ENCODE data around the gene ATXN7L3B. TPM values are rescaled to one million over a fixed set of nuclear protein-coding genes. Genes with fewer than 3 reads are reported as not detected.
"Not testable (repeated sequence)": the region's sequence is repeated elsewhere in the genome, so short reads cannot be mapped to it uniquely, and the experiment has no call there.

ATXN7L3B gene, protein sequence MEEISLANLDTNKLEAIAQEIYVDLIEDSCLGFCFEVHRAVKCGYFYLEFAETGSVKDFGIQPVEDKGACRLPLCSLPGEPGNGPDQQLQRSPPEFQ
- total RNA-seq (10 to 100 TPM; 48.4 to 75.9 TPM), polyA plus RNA-seq (ENCODE audit: insufficient read length in 2 of 2) (10 to 100 TPM; 80.7 to 99.4 TPM)
- long read RNA-seq, donor 1, full-length matches to known transcripts, result 279 of 279 reads
- long read RNA-seq, donor 1, partial matches to known transcripts, result 0 of 279 reads
- long read RNA-seq, donor 1, other reads (novel, unspliced or antisense), result 0 of 279 reads
- long read RNA-seq, donor 2, full-length matches to known transcripts, result 109 of 109 reads
- long read RNA-seq, donor 2, partial matches to known transcripts, result 0 of 109 reads
- long read RNA-seq, donor 2, other reads (novel, unspliced or antisense), result 0 of 109 reads
- long read RNA-seq, donor 3, full-length matches to known transcripts, result 135 of 135 reads
- long read RNA-seq, donor 3, partial matches to known transcripts, result 0 of 135 reads
- long read RNA-seq, donor 3, other reads (novel, unspliced or antisense), result 0 of 135 reads
- long read RNA-seq, donor 4, full-length matches to known transcripts, result 134 of 134 reads
- long read RNA-seq, donor 4, partial matches to known transcripts, result 0 of 134 reads
- long read RNA-seq, donor 4, other reads (novel, unspliced or antisense), result 0 of 134 reads

DNA sequence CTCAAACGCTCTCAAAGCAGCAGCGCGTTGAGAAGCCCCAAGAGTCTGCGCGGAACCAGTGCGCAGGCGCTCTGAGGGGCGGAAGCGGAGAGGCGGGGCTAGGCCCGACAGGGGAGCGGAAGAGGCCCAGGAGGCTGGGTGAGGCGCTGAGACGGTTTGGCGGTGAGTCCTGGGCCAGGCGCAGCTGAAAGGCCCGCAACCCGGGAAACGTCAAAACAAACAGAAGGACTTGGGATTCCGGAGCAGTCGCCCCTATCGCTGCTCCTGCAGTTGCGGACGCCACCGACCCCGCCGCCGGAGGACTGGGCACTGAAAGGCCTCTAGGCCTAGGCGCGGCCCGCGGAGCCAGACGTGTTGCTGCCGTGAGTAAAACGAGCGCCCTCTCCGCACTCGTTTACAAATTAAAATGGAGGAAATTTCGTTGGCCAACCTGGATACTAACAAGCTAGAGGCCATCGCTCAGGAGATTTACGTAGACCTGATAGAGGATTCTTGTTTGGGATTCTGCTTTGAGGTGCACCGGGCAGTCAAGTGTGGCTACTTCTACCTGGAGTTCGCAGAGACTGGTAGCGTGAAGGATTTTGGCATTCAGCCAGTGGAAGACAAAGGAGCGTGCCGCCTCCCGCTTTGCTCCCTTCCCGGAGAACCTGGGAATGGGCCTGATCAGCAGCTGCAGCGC, at the start of gene ATXN7L3B:
Gene ATXN7L3B, plus strand, starts transcription at position 129 of the 679 bp plus-strand sequence. Its CDS starts 278 bp downstream, at position 407.
- 0% methylated on average over 49 of the region's 49 CpGs for WGBS (ENCODE audit: insufficient coverage)
- H3K36me3 ChIP-seq (ENCODE audit: control insufficient read depth, insufficient read depth, low read length), result no peaks in the 10 kb centered on the region
- H3K4me3 ChIP-seq (ENCODE audit: low read depth, low read length), result peak within 1 kb of the TSS; percentile 85
- H3K27me3 ChIP-seq (ENCODE audit: control insufficient read depth, insufficient read depth, low read length), result no peaks in the 10 kb centered on the region
- DNase-seq (ENCODE audit: low read depth in 4 of 6, low spot score in 6 of 6), result peak; percentile 86 to 98 (median 90)
- H3K27ac ChIP-seq (ENCODE audit: low read depth, low read length), result peak within 1 kb of the TSS; percentile 89
- no peaks in the 10 kb centered on the region for H3K9me3 ChIP-seq (ENCODE audit: control insufficient read depth, insufficient read depth, low read length)
- H3K4me1 ChIP-seq (ENCODE audit: control insufficient read depth, insufficient read depth, low read length), result peaks cover 14% of the 10 kb centered on the region

DNA sequence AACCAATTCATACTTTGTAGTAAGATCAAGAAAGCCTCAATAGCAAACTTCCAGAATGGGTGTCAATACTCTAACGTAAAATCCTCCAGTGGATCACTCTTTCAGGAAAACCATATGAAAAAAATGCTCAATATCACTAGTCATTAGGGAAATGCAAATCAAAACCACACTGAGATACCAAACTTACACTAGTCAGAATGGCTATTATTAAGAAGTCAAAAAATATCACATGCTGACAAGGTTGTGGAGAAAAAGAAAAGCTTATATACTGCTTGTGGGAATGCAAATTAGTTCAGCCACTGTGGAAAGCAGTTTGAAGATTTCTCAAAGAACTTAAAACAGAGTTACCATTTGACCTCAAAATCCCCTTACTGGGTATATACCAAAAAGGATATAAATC, 49.5 kb upstream of the ATXN7L3B start:
- H3K36me3 ChIP-seq (ENCODE audit: control insufficient read depth, insufficient read depth, low read length), result no peaks in the 10 kb centered on the region
- no peaks in the 10 kb centered on the region for H3K9me3 ChIP-seq (ENCODE audit: control insufficient read depth, insufficient read depth, low read length)
- no peak overlapping the region for H3K4me3 ChIP-seq (ENCODE audit: low read depth, low read length)
- no peak overlapping the region for H3K27ac ChIP-seq (ENCODE audit: low read depth, low read length)
- WGBS (ENCODE audit: insufficient coverage), result no CpG with 5 or more reads among the region's 1 CpG
- H3K27me3 ChIP-seq (ENCODE audit: control insufficient read depth, insufficient read depth, low read length), result no peaks in the 10 kb centered on the region
- no peaks in the 10 kb centered on the region for H3K4me1 ChIP-seq (ENCODE audit: control insufficient read depth, insufficient read depth, low read length)
- DNase-seq (ENCODE audit: low read depth in 4 of 6, low spot score in 6 of 6), result no peak

DNA sequence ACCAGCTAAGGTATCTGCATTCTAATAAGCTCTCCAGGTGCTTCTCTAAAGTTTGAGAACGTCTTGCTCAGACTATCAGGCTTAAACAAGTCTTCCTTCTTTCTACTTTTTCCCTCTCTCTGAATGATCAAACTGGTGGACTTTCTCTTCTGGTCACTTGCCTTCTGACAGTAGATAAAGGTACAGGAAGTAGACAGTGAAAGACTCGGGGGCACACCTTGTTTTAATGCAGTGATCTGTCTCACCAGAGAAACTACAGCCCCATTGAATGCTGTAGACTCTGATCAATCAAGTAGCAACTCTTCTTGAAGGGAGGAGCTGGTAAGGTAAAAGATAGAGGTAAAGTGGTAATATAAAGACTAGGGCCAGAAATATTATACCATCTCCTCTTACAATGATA, 48.1 kb upstream of the ATXN7L3B start:
- Histone ChIP-seq H3K4me1 (ENCODE audit: control insufficient read depth, insufficient read depth, low read length) (no peaks in the 10 kb centered on the region), H3K4me3 (ENCODE audit: low read depth, low read length) (no peak overlapping the region), H3K27me3 (ENCODE audit: control insufficient read depth, insufficient read depth, low read length) (no peaks in the 10 kb centered on the region), H3K27ac (ENCODE audit: low read depth, low read length) (no peak overlapping the region), H3K36me3 (ENCODE audit: control insufficient read depth, insufficient read depth, low read length) (no peaks in the 10 kb centered on the region), H3K9me3 (ENCODE audit: control insufficient read depth, insufficient read depth, low read length) (no peaks in the 10 kb centered on the region)
- DNase-seq (ENCODE audit: low read depth in 4 of 6, low spot score in 6 of 6), result no peak
- WGBS (ENCODE audit: insufficient coverage), result no CpG with 5 or more reads among the region's 2 CpGs

DNA sequence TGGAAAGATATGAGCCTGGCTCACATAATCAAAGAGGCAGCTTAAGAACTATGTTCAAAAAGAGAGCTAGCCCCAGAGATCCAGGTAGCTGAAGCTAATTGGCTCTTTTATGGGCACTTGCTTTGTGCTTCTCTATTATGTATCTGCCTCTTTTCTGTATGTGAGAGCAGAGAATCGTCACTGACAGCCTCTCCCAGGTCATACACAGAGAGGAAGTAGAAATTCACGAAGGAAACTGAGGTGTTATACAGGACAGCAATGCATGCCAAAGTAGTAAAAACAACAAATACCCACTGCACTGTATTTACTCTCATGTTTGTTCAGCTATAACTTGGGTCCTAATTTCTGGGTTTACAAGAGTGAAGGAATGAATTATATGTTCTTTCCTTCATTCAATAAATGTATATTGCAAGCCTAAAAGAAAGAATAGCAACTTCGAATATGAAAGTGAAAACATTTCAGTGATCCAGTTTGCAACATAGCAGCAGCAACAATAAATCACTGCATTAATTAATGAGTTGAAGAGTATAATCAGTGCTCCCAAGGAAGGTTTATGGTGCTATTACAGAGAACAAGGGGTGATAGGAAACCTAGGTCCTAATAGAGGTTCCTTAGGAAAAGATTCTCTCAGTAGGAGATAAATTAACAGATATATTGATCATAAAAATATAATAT, 47.1 kb upstream of the ATXN7L3B start:
- H3K27me3 ChIP-seq (ENCODE audit: control insufficient read depth, insufficient read depth, low read length), result no peaks in the 10 kb centered on the region
- DNase-seq (ENCODE audit: low read depth in 4 of 6, low spot score in 6 of 6), result no peak
- no CpG with 5 or more reads among the region's 3 CpGs for WGBS (ENCODE audit: insufficient coverage)
- H3K27ac ChIP-seq (ENCODE audit: low read depth, low read length), result no peak overlapping the region
- H3K36me3 ChIP-seq (ENCODE audit: control insufficient read depth, insufficient read depth, low read length), result no peaks in the 10 kb centered on the region
- H3K9me3 ChIP-seq (ENCODE audit: control insufficient read depth, insufficient read depth, low read length), result no peaks in the 10 kb centered on the region
- H3K4me1 ChIP-seq (ENCODE audit: control insufficient read depth, insufficient read depth, low read length), result no peaks in the 10 kb centered on the region
- H3K4me3 ChIP-seq (ENCODE audit: low read depth, low read length), result no peak overlapping the region

DNA sequence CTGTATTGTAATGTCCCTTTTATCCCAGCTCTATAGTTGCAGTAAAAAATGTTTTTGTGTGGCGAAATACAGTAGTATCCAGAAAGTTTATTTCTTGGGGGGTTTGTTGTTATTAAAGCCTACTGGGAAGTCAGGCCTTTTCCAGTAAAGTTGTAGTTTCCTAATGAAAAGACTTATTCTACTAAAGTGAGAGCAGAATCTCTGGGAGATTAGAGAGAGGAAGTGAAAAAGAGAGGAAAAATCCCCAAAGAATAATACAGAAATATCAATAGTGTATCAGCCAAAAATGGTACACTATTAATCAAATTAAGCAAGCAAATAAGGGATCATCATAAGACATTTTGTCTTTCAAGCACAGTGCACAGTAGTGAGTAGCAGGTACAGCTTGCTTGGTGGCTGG, 46.3 kb upstream of the ATXN7L3B start:
- WGBS (ENCODE audit: insufficient coverage), result no CpG with 5 or more reads among the region's 1 CpG

DNA sequence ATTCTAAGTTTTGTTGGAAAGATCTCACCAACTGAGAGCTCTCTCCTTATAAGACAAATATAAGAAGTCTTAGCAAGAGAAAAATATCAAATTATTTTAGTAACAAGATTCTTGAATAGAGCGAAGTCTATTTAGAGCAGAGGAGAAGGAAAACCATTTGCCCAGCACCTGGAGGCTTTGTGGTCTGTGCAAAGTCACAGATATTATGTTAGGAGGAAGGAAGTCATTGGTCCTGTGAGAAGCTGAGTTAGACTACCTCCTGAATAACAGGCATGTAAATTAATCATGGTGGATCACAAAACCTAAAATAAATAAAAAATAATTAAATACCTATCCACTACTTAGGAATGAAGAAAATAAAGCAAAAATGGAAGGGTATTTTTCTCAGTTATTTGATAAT, 38.4 kb upstream of the ATXN7L3B start:
- Histone ChIP-seq H3K9me3 (ENCODE audit: control insufficient read depth, insufficient read depth, low read length) (no peaks in the 10 kb centered on the region), H3K27ac (ENCODE audit: low read depth, low read length) (no peak overlapping the region), H3K4me3 (ENCODE audit: low read depth, low read length) (no peak overlapping the region), H3K36me3 (ENCODE audit: control insufficient read depth, insufficient read depth, low read length) (no peaks in the 10 kb centered on the region), H3K4me1 (ENCODE audit: control insufficient read depth, insufficient read depth, low read length) (no peaks in the 10 kb centered on the region), H3K27me3 (ENCODE audit: control insufficient read depth, insufficient read depth, low read length) (no peaks in the 10 kb centered on the region)
- no peak for DNase-seq (ENCODE audit: low read depth in 4 of 6, low spot score in 6 of 6)
- no CpG with 5 or more reads among the region's 1 CpG for WGBS (ENCODE audit: insufficient coverage)

More for the DNA sequence above, 46.3 kb upstream of the ATXN7L3B start:
- Histone ChIP-seq H3K4me1 (ENCODE audit: control insufficient read depth, insufficient read depth, low read length) (no peaks in the 10 kb centered on the region), H3K36me3 (ENCODE audit: control insufficient read depth, insufficient read depth, low read length) (no peaks in the 10 kb centered on the region), H3K27me3 (ENCODE audit: control insufficient read depth, insufficient read depth, low read length) (no peaks in the 10 kb centered on the region), H3K27ac (ENCODE audit: low read depth, low read length) (no peak overlapping the region), H3K4me3 (ENCODE audit: low read depth, low read length) (no peak overlapping the region), H3K9me3 (ENCODE audit: control insufficient read depth, insufficient read depth, low read length) (no peaks in the 10 kb centered on the region)
- DNase-seq (ENCODE audit: low read depth in 4 of 6, low spot score in 6 of 6), result no peak

DNA sequence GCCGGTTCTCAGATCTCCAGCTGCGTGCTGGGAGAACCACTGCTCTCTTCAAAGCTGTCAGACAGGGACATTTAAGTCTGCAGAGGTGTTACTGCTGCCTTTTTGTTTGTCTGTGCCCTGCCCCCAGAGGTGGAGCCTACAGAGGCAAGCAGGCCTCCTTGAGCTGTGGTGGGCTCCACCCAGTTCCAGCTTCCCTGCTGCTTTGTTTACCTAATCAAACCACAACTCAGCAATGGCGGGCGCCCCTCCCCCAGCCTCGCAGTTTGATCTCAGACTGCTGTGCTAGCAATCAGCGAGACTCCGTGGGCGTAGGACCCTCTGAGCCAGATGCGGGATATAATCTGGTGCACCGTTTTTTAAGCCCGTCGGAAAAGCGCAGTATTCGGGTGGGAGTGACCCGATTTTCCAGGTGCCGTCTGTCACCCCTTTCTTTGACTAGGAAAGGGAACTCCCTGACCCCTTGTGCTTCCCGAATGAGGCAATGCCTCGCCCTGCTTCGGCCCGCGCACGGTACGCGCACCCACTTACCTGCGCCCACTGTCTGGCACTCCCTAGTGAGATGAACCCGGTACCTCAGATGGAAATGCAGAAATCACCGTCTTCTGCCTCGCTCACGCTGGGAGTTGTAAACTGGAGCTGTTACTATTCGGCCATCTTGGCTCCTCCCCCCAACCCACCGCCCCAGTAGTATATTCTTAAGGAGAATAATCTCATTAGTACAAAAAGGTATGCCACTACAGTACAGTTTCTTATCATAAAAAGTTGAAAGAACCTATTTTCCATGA, 28.6 kb upstream of the ATXN7L3B start:
- not testable (repeated sequence) for H3K4me1 ChIP-seq (ENCODE audit: control insufficient read depth, insufficient read depth, low read length); H3K27ac ChIP-seq (ENCODE audit: low read depth, low read length); DNase-seq (ENCODE audit: low read depth in 4 of 6, low spot score in 6 of 6); H3K9me3 ChIP-seq (ENCODE audit: control insufficient read depth, insufficient read depth, low read length); H3K27me3 ChIP-seq (ENCODE audit: control insufficient read depth, insufficient read depth, low read length); H3K4me3 ChIP-seq (ENCODE audit: low read depth, low read length); H3K36me3 ChIP-seq (ENCODE audit: control insufficient read depth, insufficient read depth, low read length)
- WGBS (ENCODE audit: insufficient coverage), result 97% methylated on average over 14 of the region's 31 CpGs

DNA sequence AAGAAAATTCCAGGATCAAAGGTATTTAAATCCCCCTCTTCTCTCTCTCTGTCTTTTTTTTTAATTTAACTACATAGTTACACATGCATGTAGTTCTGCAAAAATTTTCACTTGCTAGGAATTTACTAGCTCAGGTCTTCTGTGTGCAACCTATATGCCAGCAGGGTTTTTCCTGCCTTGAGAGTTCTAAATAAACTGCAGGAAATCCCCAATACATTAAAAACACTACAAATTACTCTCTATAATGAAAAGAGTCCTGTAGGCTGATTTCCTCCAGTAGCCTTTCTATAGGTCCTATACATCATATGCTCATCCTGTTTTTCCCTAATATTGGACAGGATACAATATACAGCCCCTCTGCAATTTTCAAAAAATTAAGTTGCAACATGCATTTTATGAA, 27.7 kb upstream of the ATXN7L3B start:
- H3K9me3 ChIP-seq (ENCODE audit: control insufficient read depth, insufficient read depth, low read length), result no peaks in the 10 kb centered on the region
- no peak overlapping the region for H3K27ac ChIP-seq (ENCODE audit: low read depth, low read length)
- H3K4me1 ChIP-seq (ENCODE audit: control insufficient read depth, insufficient read depth, low read length), result no peaks in the 10 kb centered on the region
- H3K27me3 ChIP-seq (ENCODE audit: control insufficient read depth, insufficient read depth, low read length), result no peaks in the 10 kb centered on the region
- DNase-seq (ENCODE audit: low read depth in 4 of 6, low spot score in 6 of 6), result no peak
- no peaks in the 10 kb centered on the region for H3K36me3 ChIP-seq (ENCODE audit: control insufficient read depth, insufficient read depth, low read length)
- H3K4me3 ChIP-seq (ENCODE audit: low read depth, low read length), result no peak overlapping the region
